KOPT-K1 (cell line): ENCODE data around the gene PPP2R5C.
A peak's percentile ranks its signal among the peaks of the same experiment; 100 is the strongest.
"Not testable (repeated sequence)": the region's sequence is repeated elsewhere in the genome, so short reads cannot be mapped to it uniquely, and the experiment has no call there.

ENCODE experiments used
- H3K27ac ChIP-seq: fragments of 200-600 bp; sonication (generic); 2 replicates; pipeline ENCODE4 v1.5.1; 2016; ENCODE audit warnings: antibody characterized with exemption, mild to moderate bottlenecking, low read depth, low read length; ENCODE audit not compliant: poor library complexity, severe bottlenecking
- H3K36me3 ChIP-seq: fragments of 200-600 bp; sonication (generic); 2 replicates; pipeline ENCODE4 v1.5.1; 2017; ENCODE audit warnings: antibody characterized with exemption, mild to moderate bottlenecking, low read length, moderate library complexity; ENCODE audit not compliant: insufficient read depth
- H3K9me3 ChIP-seq: fragments of 200-600 bp; sonication (generic); 2 replicates; pipeline ENCODE4 v1.5.1; 2017; ENCODE audit warnings: antibody characterized with exemption, low read length, mild to moderate bottlenecking; ENCODE audit not compliant: insufficient read depth, poor library complexity, severe bottlenecking

The PPP2R5C gene

GRCh38 chr14:101761032-101761880 is at the start of gene PPP2R5C:
Gene PPP2R5C (plus strand): TSS chr14:101761709. CDS start chr14:101761894, 185 bp downstream.
- Histone ChIP-seq H3K27ac (peak within 1 kb of the TSS; percentile 84), H3K9me3 (no peaks in the 10 kb centered on the region), H3K36me3 (no peaks in the 10 kb centered on the region)

DNA sequence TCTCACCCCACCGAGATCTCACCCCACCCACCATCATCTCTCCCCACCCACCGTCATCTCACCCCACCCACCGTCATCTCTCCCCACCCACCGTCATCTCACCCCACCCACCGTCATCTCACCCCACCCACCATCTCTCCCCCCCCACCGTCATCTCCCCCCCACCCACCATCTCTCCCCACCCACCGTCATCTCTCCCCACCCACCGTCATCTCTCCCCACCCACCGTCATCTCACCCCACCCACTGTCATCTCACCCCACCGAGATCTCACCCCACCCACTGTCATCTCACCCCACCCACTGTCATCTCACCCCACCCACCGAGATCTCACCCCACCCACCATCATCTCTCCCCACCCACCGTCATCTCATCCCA is 49.7 kb upstream of the PPP2R5C start:
- not testable (repeated sequence) for H3K27ac ChIP-seq, H3K36me3 ChIP-seq, H3K9me3 ChIP-seq

DNA sequence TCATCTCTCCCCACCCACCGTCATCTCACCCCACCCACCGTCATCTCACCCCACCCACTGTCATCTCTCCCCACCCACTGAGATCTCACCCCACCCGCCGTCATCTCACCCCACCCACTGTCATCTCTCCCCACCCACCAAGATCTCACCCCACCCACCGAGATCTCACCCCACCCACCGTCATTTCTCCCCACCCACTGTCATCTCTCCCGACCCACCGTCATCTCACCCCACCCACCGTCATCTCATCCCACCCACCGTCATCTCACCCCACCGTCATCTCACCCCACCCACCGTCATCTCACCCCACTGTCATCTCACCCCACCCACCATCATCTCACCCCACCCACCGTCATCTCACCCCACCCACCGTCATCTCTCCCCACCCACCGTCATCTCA is 49.2 kb upstream of the PPP2R5C start:
- not testable (repeated sequence) for H3K9me3 ChIP-seq, H3K27ac ChIP-seq, H3K36me3 ChIP-seq

- not testable (repeated sequence) for H3K36me3 ChIP-seq, H3K9me3 ChIP-seq, H3K27ac ChIP-seq
Observed at GRCh38 chr14:101713091-101713490, 48.4 kb upstream of the PPP2R5C start.

DNA sequence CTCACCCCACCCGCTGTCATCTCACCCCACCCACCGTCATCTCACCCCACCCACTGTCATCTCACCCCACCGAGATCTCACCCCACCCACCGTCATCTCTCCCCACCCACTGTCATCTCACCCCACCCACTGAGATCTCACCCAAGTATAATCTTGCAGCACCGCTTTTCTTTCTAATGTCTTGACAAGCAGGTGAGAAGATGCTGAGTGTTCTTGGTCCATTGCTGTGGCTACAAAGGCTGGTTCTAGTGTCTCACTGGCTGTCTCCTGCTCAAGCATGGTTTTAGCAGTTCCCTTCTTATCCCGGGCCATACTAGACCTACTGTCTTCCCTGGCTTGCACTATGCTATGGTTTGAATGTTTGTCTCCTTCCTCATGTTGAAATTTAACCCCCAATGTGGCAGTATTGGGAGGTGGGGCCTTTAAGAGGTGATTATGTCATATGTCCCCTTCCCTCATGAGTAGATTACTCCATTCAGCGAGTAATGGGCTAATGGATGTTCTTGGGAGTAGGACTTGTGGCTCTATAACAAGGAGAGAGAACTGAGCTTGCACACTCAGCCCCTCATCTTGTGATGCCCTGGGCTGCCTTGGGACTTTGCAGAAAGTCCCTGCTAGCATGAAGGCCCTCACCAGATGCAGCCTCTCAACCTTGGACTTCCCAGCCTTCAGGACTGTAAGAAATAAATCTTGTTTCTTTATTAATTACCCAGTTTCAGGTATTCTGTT is 47.7 kb upstream of the PPP2R5C start:
- peaks cover 8% of the 10 kb centered on the region for H3K9me3 ChIP-seq
- no peak overlapping the region for H3K27ac ChIP-seq
- H3K36me3 ChIP-seq: no peaks in the 10 kb centered on the region

DNA sequence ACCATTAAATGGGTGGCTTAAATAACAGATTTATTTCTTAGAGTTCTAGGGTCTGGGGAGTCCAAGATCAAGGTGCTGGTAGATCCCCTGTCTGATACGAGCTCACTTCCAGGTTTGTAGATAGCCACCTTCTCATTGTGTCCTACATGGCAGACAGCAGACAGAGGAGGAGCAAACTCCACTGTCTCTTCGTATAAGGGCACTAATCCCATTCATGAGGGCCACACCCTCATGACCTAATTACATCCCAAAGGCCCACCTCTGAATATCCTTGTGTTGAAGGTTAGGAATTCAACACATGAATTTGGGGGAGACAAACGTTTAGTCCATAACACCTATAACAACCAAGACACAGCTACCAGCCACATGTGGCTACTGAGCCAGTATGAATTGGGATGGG is 47.1 kb upstream of the PPP2R5C start:
- Histone ChIP-seq H3K9me3 (peaks cover 8% of the 10 kb centered on the region), H3K36me3 (no peaks in the 10 kb centered on the region), H3K27ac (no peak overlapping the region)

- Histone ChIP-seq H3K27ac (no peak overlapping the region), H3K9me3 (peaks cover 8% of the 10 kb centered on the region), H3K36me3 (no peaks in the 10 kb centered on the region)
Observed at GRCh38 chr14:101715210-101716076, 46.1 kb upstream of the PPP2R5C start.

GRCh38 chr14:101716077-101716950 is 45.2 kb upstream of the PPP2R5C start:
- peaks cover 8% of the 10 kb centered on the region for H3K9me3 ChIP-seq
- peak overlapping the region; percentile 31 for H3K27ac ChIP-seq
- H3K36me3 ChIP-seq: no peaks in the 10 kb centered on the region

DNA sequence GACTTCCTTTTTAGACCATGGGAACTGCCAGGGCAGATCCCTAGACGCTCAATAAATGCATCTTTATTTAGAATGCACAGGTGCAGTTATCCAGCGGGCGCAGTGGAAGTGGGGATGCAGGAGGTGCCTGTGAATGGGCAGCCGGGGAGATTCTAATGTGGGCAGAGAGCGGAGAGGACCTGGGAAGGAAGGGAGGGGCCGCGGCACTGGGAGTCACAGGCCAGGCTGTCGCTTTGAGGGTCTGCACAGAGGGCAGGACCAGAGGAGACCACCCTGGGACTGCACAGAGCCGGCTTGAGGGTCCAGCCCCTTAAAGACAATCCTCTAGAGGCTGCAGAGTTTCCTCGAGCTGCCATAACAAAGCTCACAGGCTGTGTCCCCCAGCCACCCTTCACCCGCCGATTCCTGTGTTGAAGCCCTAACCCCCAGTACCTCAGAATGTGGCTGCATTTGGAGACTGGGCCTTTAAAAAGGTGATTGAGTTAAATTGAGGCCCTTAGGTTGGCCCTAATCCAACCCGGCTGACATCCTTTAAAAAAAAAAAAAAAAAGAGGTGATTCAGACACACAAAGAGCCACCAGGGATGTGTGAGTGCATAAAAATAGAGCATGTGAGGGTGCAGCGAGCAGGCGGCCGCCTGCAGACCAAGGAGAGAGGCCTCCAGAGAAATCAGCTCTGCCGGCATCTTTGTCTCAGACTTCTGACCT is 44.4 kb upstream of the PPP2R5C start:
- peaks cover 8% of the 10 kb centered on the region for H3K9me3 ChIP-seq
- H3K36me3 ChIP-seq: no peaks in the 10 kb centered on the region
- H3K27ac ChIP-seq: peak overlapping the region; percentile 31

DNA sequence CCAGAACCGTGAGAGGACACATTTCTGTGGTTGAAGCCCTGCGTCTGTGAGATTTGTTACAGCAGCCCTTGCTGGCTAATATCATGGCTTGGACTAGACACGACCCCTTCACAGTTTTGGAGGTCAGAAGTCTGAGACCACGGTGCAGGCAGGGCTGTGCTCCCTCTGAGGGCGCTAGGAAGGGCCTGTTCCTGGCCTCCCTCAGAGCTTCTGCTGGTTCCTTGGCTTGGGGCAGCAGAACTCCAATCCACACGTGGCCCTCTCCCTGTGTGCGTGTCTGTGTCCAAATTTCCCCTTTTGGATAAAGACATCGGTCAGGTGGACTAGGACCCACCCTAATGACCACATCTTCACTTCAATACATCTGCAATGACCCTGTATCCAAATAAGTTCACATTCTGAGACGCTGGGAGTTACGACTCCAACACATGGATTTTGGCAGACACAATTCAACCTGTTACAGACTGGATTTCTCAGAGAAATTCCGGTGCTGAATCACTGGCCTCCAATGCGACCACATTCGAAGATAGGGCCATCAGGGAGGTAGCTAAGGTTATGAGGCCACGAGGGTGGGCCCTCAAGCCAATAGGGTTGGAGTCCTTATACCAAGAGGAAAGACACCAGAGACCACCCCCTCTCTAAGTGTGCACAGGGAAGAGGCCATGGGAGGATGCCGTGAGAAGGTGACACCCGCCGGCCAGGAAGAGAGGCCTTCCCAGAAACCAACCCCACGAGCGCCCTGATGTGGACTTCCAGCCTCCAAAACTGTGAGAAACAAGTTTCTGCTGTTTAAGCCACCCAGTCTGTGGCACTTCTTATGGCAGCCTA is 43.6 kb upstream of the PPP2R5C start:
- peaks cover 8% of the 10 kb centered on the region for H3K9me3 ChIP-seq
- peak overlapping the region; percentile 31 for H3K27ac ChIP-seq
- H3K36me3 ChIP-seq: no peaks in the 10 kb centered on the region

DNA sequence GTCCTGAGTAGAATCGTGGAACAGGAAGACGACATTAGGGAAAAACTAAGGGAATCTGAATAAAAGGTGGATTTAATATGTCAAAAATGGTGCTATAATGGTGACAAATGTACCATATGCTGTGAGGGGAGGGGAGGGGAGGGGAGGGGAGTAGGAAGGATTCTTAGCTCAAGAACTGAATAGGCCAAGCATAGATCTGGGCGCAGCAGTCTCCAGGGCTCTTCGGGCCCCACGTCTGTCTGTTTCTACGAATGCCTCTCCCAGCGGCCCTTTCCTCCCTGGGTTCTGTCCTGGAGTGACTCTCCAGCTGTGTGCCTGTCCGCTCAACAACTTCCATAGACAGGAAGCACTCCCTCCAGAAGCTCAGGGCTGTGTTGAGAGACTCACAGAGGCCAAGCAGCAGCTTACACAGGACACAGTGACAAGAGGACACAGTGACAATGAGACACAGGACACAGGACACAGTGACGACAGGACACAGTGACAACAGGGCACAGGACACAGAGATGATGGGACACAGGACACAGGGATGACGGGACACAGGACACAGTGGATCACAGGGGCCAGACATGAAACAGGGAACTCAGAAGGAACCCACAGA is 42.4 kb upstream of the PPP2R5C start:
- Histone ChIP-seq H3K9me3 (peaks cover 5% of the 10 kb centered on the region), H3K27ac (peak overlapping the region; percentile 46), H3K36me3 (no peaks in the 10 kb centered on the region)

DNA sequence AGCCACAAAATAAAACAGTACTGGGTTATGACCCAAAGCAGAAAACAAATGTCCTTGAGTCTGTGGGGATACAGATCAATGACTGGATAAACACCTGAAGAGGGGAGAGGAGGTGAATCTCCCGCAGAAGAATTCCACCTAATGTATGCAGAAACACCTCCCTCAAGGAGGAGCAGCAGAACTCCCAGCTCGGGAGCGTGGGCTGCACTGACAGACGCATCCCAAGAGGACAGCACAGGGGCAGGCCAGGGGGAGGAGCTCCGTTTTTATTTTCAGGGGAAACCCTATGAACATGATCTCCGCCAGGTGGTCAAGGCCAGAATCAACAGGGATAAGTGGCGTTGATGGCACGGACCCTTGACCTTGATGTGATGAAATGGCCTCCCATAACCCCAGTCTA is 41.8 kb upstream of the PPP2R5C start:
- Histone ChIP-seq H3K36me3 (no peaks in the 10 kb centered on the region), H3K9me3 (no peaks in the 10 kb centered on the region), H3K27ac (peak overlapping the region; percentile 46)

- peak overlapping the region; percentile 88 for H3K27ac ChIP-seq
- H3K36me3 ChIP-seq: no peaks in the 10 kb centered on the region
- no peaks in the 10 kb centered on the region for H3K9me3 ChIP-seq
Observed at GRCh38 chr14:101721111-101721510, 40.4 kb upstream of the PPP2R5C start.
